Ectodermal cell (in vitro differentiated cells): ENCODE measurements around the gene RAB1A.
A peak's percentile ranks its signal among the peaks of the same experiment; 100 is the strongest.

Experiments
- H3K27ac ChIP-seq: 2 replicates; pipeline ENCODE4 v1.7.0; 2013; ENCODE audit warnings: mild to moderate bottlenecking, low read depth, low read length; ENCODE audit not compliant: insufficient read depth, poor library complexity, severe bottlenecking
- H3K27me3 ChIP-seq: 2 replicates; pipeline ENCODE4 v1.7.0; 2013; ENCODE audit warnings: mild to moderate bottlenecking, low read length; ENCODE audit not compliant: insufficient read depth, control insufficient read depth, poor library complexity, severe bottlenecking
- H3K36me3 ChIP-seq: one replicate; pipeline ENCODE4 v1.7.0; 2013; ENCODE audit warnings: low read length; ENCODE audit not compliant: control insufficient read depth, insufficient read depth
- H3K4me1 ChIP-seq: one replicate; pipeline ENCODE4 v1.7.0; 2013; ENCODE audit warnings: low read length; ENCODE audit not compliant: control insufficient read depth, insufficient read depth
- H3K4me3 ChIP-seq: 2 replicates; pipeline ENCODE4 v1.7.0; 2013; ENCODE audit warnings: low read depth, low read length, control low read depth; ENCODE audit not compliant: insufficient read depth
- H3K9me3 ChIP-seq: 2 replicates; pipeline ENCODE4 v1.7.0; 2013; ENCODE audit warnings: mild to moderate bottlenecking, low read length, moderate library complexity; ENCODE audit not compliant: control insufficient read depth
- WGBS, 2 experiments: methylation state at CpG; one replicate each; pipeline ENCODE4 v1.1.7; 2013; ENCODE audit warnings: missing lambda C conversion rate in 2 of 2; 5-methylcytosine and 5-hydroxymethylcytosine counted together

RAB1A gene

GRCh38 chr2:65073879-65074565 is 55.9 kb downstream of the RAB1A start:
- WGBS, 2 experiments: 94 to 98% methylated on average over 10 to 12 of the region's 12 CpGs
- H3K36me3 ChIP-seq: peaks cover 50% of the 10 kb centered on the region
- no peak overlapping the region for H3K4me3 ChIP-seq

DNA sequence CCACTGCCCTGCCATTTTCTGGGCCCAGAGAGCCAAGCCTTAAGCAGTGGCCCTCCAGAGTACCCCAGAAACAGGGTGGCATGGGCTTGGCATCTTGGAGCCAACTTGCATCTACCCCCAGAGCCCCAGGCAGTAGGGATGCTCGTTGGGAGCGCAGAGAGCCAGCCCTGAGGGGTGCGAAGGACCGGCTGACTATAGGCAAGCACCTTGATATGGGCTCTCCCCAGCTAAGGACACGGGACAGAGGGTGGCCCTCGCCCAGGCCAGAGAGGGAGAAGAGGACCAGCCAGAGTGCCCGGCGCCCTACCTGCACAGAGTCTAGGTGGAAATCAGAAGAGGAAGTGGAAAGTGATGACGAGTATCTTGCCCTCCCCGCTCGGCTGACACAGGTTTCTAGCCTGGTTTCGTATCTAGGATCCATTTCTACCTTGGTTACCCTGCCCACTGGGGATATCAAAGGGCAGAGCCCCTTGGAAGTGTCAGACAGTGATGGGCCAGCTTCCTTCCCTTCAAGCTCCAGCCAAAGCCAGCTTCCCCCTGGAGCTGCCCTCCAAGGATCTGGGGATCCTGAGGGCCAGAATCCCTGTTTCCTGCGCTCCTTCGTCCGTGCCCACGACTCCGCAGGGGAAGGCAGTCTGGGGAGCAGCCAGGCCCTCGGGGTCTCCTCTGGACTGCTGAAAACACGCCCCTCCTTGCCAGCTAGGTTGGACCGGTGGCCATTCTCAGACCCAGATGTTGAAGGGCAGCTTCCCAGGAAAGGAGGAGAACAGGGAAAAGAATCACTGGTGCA is 57.5 kb downstream of the RAB1A start:
- no peaks in the 10 kb centered on the region for H3K27me3 ChIP-seq
- 96% methylated on average over 20 of the region's 20 CpGs for WGBS, 2 experiments
- H3K4me1 ChIP-seq: no peaks in the 10 kb centered on the region
- no peaks in the 10 kb centered on the region for H3K9me3 ChIP-seq
- H3K36me3 ChIP-seq: peaks cover 46% of the 10 kb centered on the region
- H3K27ac ChIP-seq: no peak overlapping the region
- H3K4me3 ChIP-seq: no peak overlapping the region

More at GRCh38 chr2:65073879-65074565, 55.9 kb downstream of the RAB1A start:
- Histone ChIP-seq H3K27me3 (no peaks in the 10 kb centered on the region), H3K4me1 (no peaks in the 10 kb centered on the region), H3K9me3 (no peaks in the 10 kb centered on the region), H3K27ac (no peak overlapping the region)

- Histone ChIP-seq H3K4me1 (no peaks in the 10 kb centered on the region), H3K36me3 (peaks cover 46% of the 10 kb centered on the region), H3K27ac (no peak overlapping the region), H3K27me3 (no peaks in the 10 kb centered on the region), H3K9me3 (no peaks in the 10 kb centered on the region), H3K4me3 (no peak overlapping the region)
- WGBS, 2 experiments: 91 to 92% methylated on average over 14 of the region's 14 CpGs
These were observed 58.3 kb downstream of the RAB1A start for GRCh38 chr2:65071499-65072180.

- no peaks in the 10 kb centered on the region for H3K4me1 ChIP-seq
- 95 to 96% methylated on average over 6 of the region's 6 CpGs for WGBS, 2 experiments
- no peaks in the 10 kb centered on the region for H3K9me3 ChIP-seq
- peaks cover 46% of the 10 kb centered on the region for H3K36me3 ChIP-seq
- H3K27ac ChIP-seq: no peak overlapping the region
- no peaks in the 10 kb centered on the region for H3K27me3 ChIP-seq
- H3K4me3 ChIP-seq: no peak overlapping the region
These were observed 59.0 kb downstream of the RAB1A start for GRCh38 chr2:65070856-65071255.

- peaks cover 46% of the 10 kb centered on the region for H3K36me3 ChIP-seq
- H3K27ac ChIP-seq: no peak overlapping the region
- no peaks in the 10 kb centered on the region for H3K27me3 ChIP-seq
- H3K9me3 ChIP-seq: no peaks in the 10 kb centered on the region
- WGBS, 2 experiments: 96% methylated on average over 8 of the region's 8 CpGs
- H3K4me3 ChIP-seq: no peak overlapping the region
- no peaks in the 10 kb centered on the region for H3K4me1 ChIP-seq
These were observed 59.6 kb downstream of the RAB1A start for GRCh38 chr2:65070172-65070830.

GRCh38 chr2:65069439-65069824 is 60.5 kb downstream of the RAB1A start:
- Histone ChIP-seq H3K4me1 (no peaks in the 10 kb centered on the region), H3K4me3 (no peak overlapping the region), H3K9me3 (no peaks in the 10 kb centered on the region), H3K36me3 (peaks cover 39% of the 10 kb centered on the region), H3K27me3 (no peaks in the 10 kb centered on the region), H3K27ac (no peak overlapping the region)
- 96 to 97% methylated on average over 6 of the region's 6 CpGs for WGBS, 2 experiments

DNA sequence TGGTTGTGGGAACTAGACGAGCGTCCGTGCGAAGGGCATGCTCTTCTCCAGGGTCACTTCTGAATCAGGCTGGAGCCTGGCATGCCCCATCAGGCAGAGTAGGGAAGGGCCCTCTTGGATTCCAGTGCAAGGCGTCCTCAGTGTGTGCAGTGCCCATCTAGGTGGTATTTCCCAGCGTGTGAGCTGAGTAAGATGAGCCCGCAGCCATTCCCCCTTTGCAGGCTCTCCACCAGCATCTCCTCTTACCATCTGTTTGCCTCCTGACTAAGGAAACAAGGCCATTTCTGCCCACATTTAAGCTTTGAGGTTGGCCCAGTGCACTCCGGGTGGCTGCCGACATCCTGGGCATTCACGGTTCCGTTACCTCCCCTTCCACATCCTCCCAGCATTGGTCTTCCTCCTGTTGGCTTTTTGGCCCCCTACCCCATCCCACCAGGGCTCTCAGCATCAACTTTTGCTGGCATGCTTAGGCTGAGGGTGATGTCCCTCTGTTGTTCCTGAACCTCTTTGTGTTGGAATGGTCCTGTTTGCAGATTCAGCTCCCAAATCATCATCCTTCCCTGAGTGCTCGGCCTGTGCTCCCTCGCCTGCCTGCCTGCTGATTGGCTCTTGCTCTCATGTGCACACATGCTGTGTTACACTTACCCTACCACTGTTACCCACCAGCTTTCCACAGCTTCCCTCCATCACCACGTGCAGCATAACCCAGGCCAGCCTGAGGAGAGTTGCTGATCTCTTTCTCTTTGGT is 61.9 kb downstream of the RAB1A start:
- 91 to 93% methylated on average over 14 of the region's 14 CpGs for WGBS, 2 experiments
- no peaks in the 10 kb centered on the region for H3K9me3 ChIP-seq
- H3K4me1 ChIP-seq: no peaks in the 10 kb centered on the region
- no peak overlapping the region for H3K27ac ChIP-seq
- no peak overlapping the region for H3K4me3 ChIP-seq
- H3K27me3 ChIP-seq: no peaks in the 10 kb centered on the region
- peaks cover 32% of the 10 kb centered on the region for H3K36me3 ChIP-seq

DNA sequence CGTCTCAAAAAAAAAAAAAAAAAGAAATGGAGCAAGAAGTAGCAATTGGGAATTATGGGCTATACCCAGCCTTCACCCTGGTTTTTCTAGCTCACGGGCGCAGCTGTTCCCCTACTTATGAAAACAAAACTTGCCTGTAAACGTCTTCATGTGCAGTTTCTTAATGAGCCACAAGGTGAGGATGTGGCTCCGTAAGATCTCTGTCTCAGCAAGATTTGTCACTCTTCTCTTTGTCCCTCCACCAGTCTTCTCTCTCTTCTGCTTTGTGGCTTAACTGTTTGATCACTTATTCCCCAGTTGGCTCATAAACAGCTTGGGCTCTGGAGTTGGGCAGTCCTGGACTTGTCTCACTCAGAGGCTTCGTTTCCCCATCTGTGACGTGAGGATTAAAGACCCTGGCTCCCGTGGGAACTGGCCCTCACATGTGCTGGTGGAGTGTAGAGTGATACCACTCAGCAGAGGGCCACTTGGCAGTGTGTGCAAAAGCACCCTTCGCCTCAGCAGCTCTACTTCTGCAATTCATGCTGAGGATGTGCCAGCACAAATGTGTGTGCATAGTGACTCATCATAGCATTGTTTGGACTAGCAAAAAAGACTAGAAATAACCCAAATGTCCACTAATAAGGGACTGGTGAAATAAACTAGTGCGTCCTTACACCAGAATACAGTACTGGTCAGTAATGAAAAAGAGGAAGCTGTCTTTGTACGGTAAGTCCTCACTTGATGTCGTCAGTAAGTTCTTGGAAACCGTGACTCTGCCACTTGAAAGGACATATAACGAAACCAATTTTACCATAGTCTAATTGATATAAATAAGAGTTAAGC is 65.0 kb downstream of the RAB1A start:
- H3K27me3 ChIP-seq: no peaks in the 10 kb centered on the region
- no peaks in the 10 kb centered on the region for H3K9me3 ChIP-seq
- H3K36me3 ChIP-seq: peaks cover 6% of the 10 kb centered on the region
- no peak overlapping the region for H3K4me3 ChIP-seq
- WGBS, 2 experiments: 82 to 88% methylated on average over 13 to 14 of the region's 14 CpGs
- peaks cover 9% of the 10 kb centered on the region for H3K4me1 ChIP-seq
- H3K27ac ChIP-seq: peak overlapping the region; percentile 26
